ENCODE measurements around the gene LCLAT1. TPM values are rescaled to one million over a fixed set of nuclear protein-coding genes. Genes with fewer than 3 reads are reported as not detected.

The LCLAT1 gene
- polyA plus RNA-seq, 1 of the 3 experiments (the other 2 are of a cell fraction) = 6.9 TPM

- no peaks in the 10 kb centered on the region for H3K79me2 ChIP-seq (ENCODE audit: insufficient read depth)
- CTCF ChIA-PET = interaction anchor here (0.8 to 1.6 kb wide), 7 partner anchors 10 to 466 kb away, joined by 3 to 4 read pairs (median 3); no protein-coding TSS in a partner anchor
- POLR2A ChIA-PET = no interaction called here
- no peaks in the 10 kb centered on the region for H3K9me3 ChIP-seq
- H3K4me1 ChIP-seq (ENCODE audit: control insufficient read depth in 1 of 2, insufficient read depth in 2 of 2, low read depth in 1 of 2, low read length in 1 of 2) = no peaks in the 10 kb centered on the region
- no peaks in the 10 kb centered on the region for H4K20me1 ChIP-seq (ENCODE audit: insufficient read depth)
- WGBS (ENCODE audit: low lambda C conversion rate) = 90% methylated on average over 1 of the region's 1 CpG
- no peaks in the 10 kb centered on the region for H3K9me2 ChIP-seq
- TF ChIP-seq RCOR1 (IDR thresholded peaks at IDR 0.05; ENCODE audit: low read length) (no peak), RAD21 (IDR thresholded peaks at IDR 0.05; ENCODE audit: low read length) (no peak), GABPA (IDR thresholded peaks at IDR 0.05; ENCODE audit: low read depth) (no peak), FOXM1 (IDR thresholded peaks at IDR 0.05; ENCODE audit: low read depth) (no peak), PBX3 (IDR thresholded peaks at IDR 0.05) (no peak), USF2 (IDR thresholded peaks at IDR 0.05; ENCODE audit: borderline replicate concordance, low read depth, low read length) (no peak), MEF2A (IDR thresholded peaks at IDR 0.05; ENCODE audit: borderline replicate concordance, low read depth) (no peak), GATA2 (CRISPR knock-in tag; IDR thresholded peaks at IDR 0.05) (no peak)
- TF ChIP-seq, protein P1, sequence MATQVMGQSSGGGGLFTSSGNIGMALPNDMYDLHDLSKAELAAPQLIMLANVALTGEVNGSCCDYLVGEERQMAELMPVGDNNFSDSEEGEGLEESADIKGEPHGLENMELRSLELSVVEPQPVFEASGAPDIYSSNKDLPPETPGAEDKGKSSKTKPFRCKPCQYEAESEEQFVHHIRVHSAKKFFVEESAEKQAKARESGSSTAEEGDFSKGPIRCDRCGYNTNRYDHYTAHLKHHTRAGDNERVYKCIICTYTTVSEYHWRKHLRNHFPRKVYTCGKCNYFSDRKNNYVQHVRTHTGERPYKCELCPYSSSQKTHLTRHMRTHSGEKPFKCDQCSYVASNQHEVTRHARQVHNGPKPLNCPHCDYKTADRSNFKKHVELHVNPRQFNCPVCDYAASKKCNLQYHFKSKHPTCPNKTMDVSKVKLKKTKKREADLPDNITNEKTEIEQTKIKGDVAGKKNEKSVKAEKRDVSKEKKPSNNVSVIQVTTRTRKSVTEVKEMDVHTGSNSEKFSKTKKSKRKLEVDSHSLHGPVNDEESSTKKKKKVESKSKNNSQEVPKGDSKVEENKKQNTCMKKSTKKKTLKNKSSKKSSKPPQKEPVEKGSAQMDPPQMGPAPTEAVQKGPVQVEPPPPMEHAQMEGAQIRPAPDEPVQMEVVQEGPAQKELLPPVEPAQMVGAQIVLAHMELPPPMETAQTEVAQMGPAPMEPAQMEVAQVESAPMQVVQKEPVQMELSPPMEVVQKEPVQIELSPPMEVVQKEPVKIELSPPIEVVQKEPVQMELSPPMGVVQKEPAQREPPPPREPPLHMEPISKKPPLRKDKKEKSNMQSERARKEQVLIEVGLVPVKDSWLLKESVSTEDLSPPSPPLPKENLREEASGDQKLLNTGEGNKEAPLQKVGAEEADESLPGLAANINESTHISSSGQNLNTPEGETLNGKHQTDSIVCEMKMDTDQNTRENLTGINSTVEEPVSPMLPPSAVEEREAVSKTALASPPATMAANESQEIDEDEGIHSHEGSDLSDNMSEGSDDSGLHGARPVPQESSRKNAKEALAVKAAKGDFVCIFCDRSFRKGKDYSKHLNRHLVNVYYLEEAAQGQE (IDR thresholded peaks at IDR 0.05; ENCODE audit: low read depth, low read length) = no peak
- TF ChIP-seq, protein P2, sequence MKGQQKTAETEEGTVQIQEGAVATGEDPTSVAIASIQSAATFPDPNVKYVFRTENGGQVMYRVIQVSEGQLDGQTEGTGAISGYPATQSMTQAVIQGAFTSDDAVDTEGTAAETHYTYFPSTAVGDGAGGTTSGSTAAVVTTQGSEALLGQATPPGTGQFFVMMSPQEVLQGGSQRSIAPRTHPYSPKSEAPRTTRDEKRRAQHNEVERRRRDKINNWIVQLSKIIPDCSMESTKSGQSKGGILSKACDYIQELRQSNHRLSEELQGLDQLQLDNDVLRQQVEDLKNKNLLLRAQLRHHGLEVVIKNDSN (IDR thresholded peaks at IDR 0.05; ENCODE audit: borderline replicate concordance, low read depth) = no peak
- TF ChIP-seq, protein P3, sequence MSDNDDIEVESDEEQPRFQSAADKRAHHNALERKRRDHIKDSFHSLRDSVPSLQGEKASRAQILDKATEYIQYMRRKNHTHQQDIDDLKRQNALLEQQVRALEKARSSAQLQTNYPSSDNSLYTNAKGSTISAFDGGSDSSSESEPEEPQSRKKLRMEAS (IDR thresholded peaks at IDR 0.05; ENCODE audit: low read depth) = no peak
- TF ChIP-seq, protein P4, sequence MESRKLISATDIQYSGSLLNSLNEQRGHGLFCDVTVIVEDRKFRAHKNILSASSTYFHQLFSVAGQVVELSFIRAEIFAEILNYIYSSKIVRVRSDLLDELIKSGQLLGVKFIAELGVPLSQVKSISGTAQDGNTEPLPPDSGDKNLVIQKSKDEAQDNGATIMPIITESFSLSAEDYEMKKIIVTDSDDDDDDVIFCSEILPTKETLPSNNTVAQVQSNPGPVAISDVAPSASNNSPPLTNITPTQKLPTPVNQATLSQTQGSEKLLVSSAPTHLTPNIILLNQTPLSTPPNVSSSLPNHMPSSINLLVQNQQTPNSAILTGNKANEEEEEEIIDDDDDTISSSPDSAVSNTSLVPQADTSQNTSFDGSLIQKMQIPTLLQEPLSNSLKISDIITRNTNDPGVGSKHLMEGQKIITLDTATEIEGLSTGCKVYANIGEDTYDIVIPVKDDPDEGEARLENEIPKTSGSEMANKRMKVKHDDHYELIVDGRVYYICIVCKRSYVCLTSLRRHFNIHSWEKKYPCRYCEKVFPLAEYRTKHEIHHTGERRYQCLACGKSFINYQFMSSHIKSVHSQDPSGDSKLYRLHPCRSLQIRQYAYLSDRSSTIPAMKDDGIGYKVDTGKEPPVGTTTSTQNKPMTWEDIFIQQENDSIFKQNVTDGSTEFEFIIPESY (IDR thresholded peaks at IDR 0.05; ENCODE audit: borderline replicate concordance, low read depth) = no peak
- DNase-seq = no peak
- H3F3A ChIP-seq (replicated peaks; ENCODE audit: insufficient read depth) = no peaks in the 10 kb centered on the region
- no peak overlapping the region for H3K9ac ChIP-seq
- no peak overlapping the region for H3K4me2 ChIP-seq
- H2AFZ ChIP-seq (ENCODE audit: low read depth) = no peak overlapping the region
- H3K36me3 ChIP-seq (replicated peaks in 1 of 2; ENCODE audit: control insufficient read depth in 1 of 2, insufficient read depth in 2 of 2, low read length in 1 of 2) = no peaks in the 10 kb centered on the region
- H3K27me3 ChIP-seq (ENCODE audit: insufficient read depth) = no peaks in the 10 kb centered on the region
- no peak overlapping the region for H3K27ac ChIP-seq (ENCODE audit: low read depth in 2 of 2, low read length in 1 of 2)
- H3K4me3 ChIP-seq (ENCODE audit: low read depth in 2 of 2, low read length in 1 of 2) = no peak overlapping the region
These were observed 184.1 kb downstream of the LCLAT1 start for GRCh38 chr2:30631051-30631671.
